K562 (cell line): ENCODE data around the gene NCF2. TPM values are rescaled to one million over a fixed set of nuclear protein-coding genes. Genes with fewer than 3 reads are reported as not detected.

Experiments used
- ATAC-seq: fragments of 200-7000 bp; cut with Tn5 transposase; 3 replicates; pipeline ENCODE4 v1.9.1; 2020; ENCODE audit warnings: moderate library complexity
- BruUV-seq: library from RNA; stranded (reverse); fragments of 400-500 nt; replicated peaks from 2 replicates; lab custom pipeline; 2021; lab: Mats Ljungman, UMichigan
- CTCF ChIA-PET: fragments of 300-600 bp; formaldehyde crosslinking; extraction: SDS; loops from one replicate; lab custom pipeline; 2021; ENCODE audit warnings: low intra/inter-chr PET ratio; lab: Yijun Ruan, JAX
- POLR2A ChIA-PET: fragments of 300-600, 350-650 bp; sonication (Branson Sonifier 250); formaldehyde crosslinking; extraction: SDS; loops from one replicate; lab custom pipeline; 2021; ENCODE audit warnings: antibody characterized with exemption, inconsistent platforms; lab: Yijun Ruan, JAX
- DNase-seq, 4 experiments: peaks; one replicate each; pipeline versions ENCODE4 v3.0.0 to v3.0.0-alpha.2; 2011 to 2018; ENCODE audit warnings: low spot score in 3 of 4, mixed read lengths in 3 of 4; ENCODE audit errors: extremely low read depth in 1 of 4
- FAIRE-seq: peaks from 2 replicates; lab custom pipeline; 2011; peaks lifted over from hg19 to GRCh38; lab: Jason Lieb, UNC
- H2AFZ ChIP-seq: 2 replicates; pipeline ENCODE4 v1.6.0; 2011; ENCODE audit warnings: low read depth, low read length, control low read depth, inconsistent platforms
- H3K27ac ChIP-seq: fragments of 200-600 bp; 3 replicates; pipeline ENCODE4 v1.8.0; 2011; ENCODE audit warnings: low read depth, mild to moderate bottlenecking, control low read depth, inconsistent platforms, low read length, moderate library complexity, mixed read lengths; ENCODE audit errors: extremely low read depth
- H3K27me3 ChIP-seq, 2 experiments: fragments of 300-600 bp in 1 of 2; 2 replicates in 1 of 2; 3 replicates in 1 of 2; pipeline versions ENCODE4 v1.6.0 to v1.8.0; 2011; ENCODE audit warnings: inconsistent platforms in 2 of 2, low read length in 2 of 2, mild to moderate bottlenecking in 1 of 2, mixed read lengths in 1 of 2, moderate library complexity in 1 of 2; ENCODE audit not compliant: control insufficient read depth in 2 of 2, insufficient read depth in 2 of 2
- H3K36me3 ChIP-seq: fragments of 300-600 bp; 3 replicates; pipeline ENCODE4 v1.8.0; 2011; ENCODE audit warnings: mild to moderate bottlenecking, low read length, inconsistent platforms; ENCODE audit not compliant: control insufficient read depth, insufficient read depth
- H3K4me1 ChIP-seq, 2 experiments: fragments of 200-600 bp in 1 of 2; replicated peaks in 1 of 2; 2 replicates in 1 of 2; 3 replicates in 1 of 2; pipeline versions ENCODE4 v1.5.1 to v1.8.0; 2011; ENCODE audit warnings: inconsistent platforms in 2 of 2, low read length in 2 of 2, mild to moderate bottlenecking in 1 of 2, mixed read lengths in 1 of 2, moderate library complexity in 1 of 2; ENCODE audit not compliant: control insufficient read depth in 2 of 2, insufficient read depth in 2 of 2
- H3K4me2 ChIP-seq: 2 replicates; pipeline ENCODE4 v1.6.1; 2011; ENCODE audit warnings: low read length, control low read depth, inconsistent platforms, mixed read lengths; ENCODE audit not compliant: insufficient read depth
- H3K4me3 ChIP-seq: fragments of 200-600 bp; sonication (generic), shearing (Covaris generic); 2 replicates; pipeline ENCODE4 v1.5.1; 2016; ENCODE audit warnings: control low read depth, inconsistent platforms
- H3K79me2 ChIP-seq: fragments of 200-600 bp; 3 replicates; pipeline ENCODE4 v1.8.0; 2011; ENCODE audit warnings: low read length, inconsistent platforms; ENCODE audit not compliant: control insufficient read depth, insufficient read depth
- H3K9ac ChIP-seq, 2 experiments: 2 replicates each; pipeline versions ENCODE4 v1.6.0 to v1.6.1; 2011; ENCODE audit warnings: low read depth in 2 of 2, low read length in 2 of 2, control low read depth in 1 of 2, inconsistent platforms in 1 of 2, mild to moderate bottlenecking in 1 of 2, mixed read lengths in 1 of 2; ENCODE audit not compliant: insufficient read depth in 1 of 2
- H3K9me1 ChIP-seq: one replicate; pipeline ENCODE4 v1.6.0; 2011; ENCODE audit warnings: inconsistent platforms, mild to moderate bottlenecking, low read length, moderate library complexity; ENCODE audit not compliant: control insufficient read depth, insufficient read depth
- H3K9me3 ChIP-seq: replicated peaks from 2 replicates; pipeline ENCODE4 v1.5.1; 2011; ENCODE audit warnings: low read depth, low read length, inconsistent platforms; ENCODE audit not compliant: control insufficient read depth, insufficient read depth
- H4K20me1 ChIP-seq: replicated peaks from 2 replicates; pipeline ENCODE4 v1.6.1; 2011; ENCODE audit warnings: low read length, inconsistent platforms, mixed read lengths; ENCODE audit not compliant: control insufficient read depth, insufficient read depth
- BCL6 ChIP-seq: fragments of 250-450 bp; sonication (Bioruptor Pico); IDR thresholded peaks from 2 replicates; pipeline ENCODE4 v1.4.0; 2020
- BRD9 ChIP-seq: fragments of 450-650 bp; IDR thresholded peaks from 2 replicates; pipeline ENCODE4 v1.6.1; 2018; ENCODE audit warnings: low read depth; ENCODE audit not compliant: partially characterized antibody
- CBX5 ChIP-seq: IDR thresholded peaks from 2 replicates; pipeline ENCODE4 v1.6.1; 2014; ENCODE audit warnings: low read depth, borderline replicate concordance
- CEBPG ChIP-seq, 3 experiments: fragments of 200-800 bp in 1 of 3; sonication (Bioruptor generic) in 1 of 3; sonication (generic) in 1 of 3; formaldehyde crosslinking in 1 of 3; IDR thresholded peaks in 2 of 3; conservative IDR thresholded peaks in 1 of 3; 2 replicates each; pipeline versions ENCODE4 v1.6.1 to v1.8.0; 2016 to 2022; ENCODE audit warnings: missing compliant biosample characterization in 2 of 3, missing genetic modification characterization in 2 of 3, mild to moderate bottlenecking in 1 of 3, missing genetic modification reagents in 1 of 3
- CHD2 ChIP-seq: IDR thresholded peaks from 2 replicates; pipeline ENCODE4 v1.6.1; 2011; ENCODE audit warnings: low read depth, low read length
- FOXK2 ChIP-seq, 2 experiments: fragments of 450-650 bp; IDR thresholded peaks in 1 of 2; conservative IDR thresholded peaks in 1 of 2; 2 replicates each; pipeline ENCODE4 v1.6.1; 2016; ENCODE audit warnings: low read depth in 2 of 2, mild to moderate bottlenecking in 1 of 2
- HDAC2 ChIP-seq: fragments of 450-650 bp; IDR thresholded peaks from 2 replicates; pipeline ENCODE4 v1.6.1; 2016; ENCODE audit warnings: mild to moderate bottlenecking
- MCM3 ChIP-seq: fragments of 450-650 bp; IDR thresholded peaks from 2 replicates; pipeline ENCODE4 v1.6.1; 2016
- POLR2AphosphoS2 ChIP-seq: IDR thresholded peaks from 2 replicates; pipeline ENCODE4 v1.6.1; 2012; ENCODE audit warnings: low read length, improper control_type of control experiment
- SIN3A ChIP-seq, 2 experiments: fragments of 150-350 bp in 1 of 2; IDR thresholded peaks; 2 replicates each; pipeline ENCODE4 v1.6.1; 2011 to 2016; ENCODE audit warnings: borderline replicate concordance in 2 of 2, low read depth in 2 of 2, low read length in 2 of 2, mild to moderate bottlenecking in 2 of 2, moderate library complexity in 2 of 2; ENCODE audit not compliant: control insufficient read depth in 1 of 2
- SP2 ChIP-seq: IDR thresholded peaks from 2 replicates; pipeline ENCODE4 v1.6.1; 2011; ENCODE audit warnings: mild to moderate bottlenecking, low read depth, low read length, moderate library complexity; ENCODE audit not compliant: poor library complexity, severe bottlenecking; ENCODE audit errors: extremely low read depth
- SPI1 ChIP-seq: IDR thresholded peaks from 2 replicates; pipeline ENCODE4 v1.6.1; 2011; ENCODE audit warnings: low read depth, low read length, control low read depth, borderline replicate concordance
- TAF9B ChIP-seq: fragments of 450-650 bp; IDR thresholded peaks from 2 replicates; pipeline ENCODE4 v1.6.1; 2018; ENCODE audit warnings: mild to moderate bottlenecking; ENCODE audit not compliant: partially characterized antibody
- TFAM ChIP-seq: fragments of 250-450 bp; sonication (Bioruptor Pico); conservative IDR thresholded peaks from 2 replicates; pipeline ENCODE4 v1.5.0; 2021; ENCODE audit warnings: mild to moderate bottlenecking, moderate library complexity
- ZZZ3 ChIP-seq: fragments of 450-650 bp; IDR thresholded peaks from 2 replicates; pipeline ENCODE4 v1.6.1; 2016; ENCODE audit warnings: antibody characterized with exemption, mild to moderate bottlenecking, moderate library complexity
- WGBS: fragments of 100-300 bp; shearing (Covaris generic); methylation state at CpG from one replicate; pipeline ENCODE4 v1.1.6; 2016; ENCODE audit warnings: low coverage, mixed read lengths; ENCODE audit not compliant: insufficient coverage; ENCODE audit errors: missing lambda C conversion rate; 5-methylcytosine and 5-hydroxymethylcytosine counted together
- in situ Hi-C: fragments of 300-500 bp; cut with MboI; formaldehyde crosslinking; loops from 4 replicates; pipeline ENCODE4 v1.15.0; 2018; ENCODE audit warnings: inconsistent platforms, mixed read lengths
- intact Hi-C: fragments of 100-400 bp; cut with micrococcal nuclease; formaldehyde crosslinking; loops from 2 replicates; pipeline ENCODE4 v1.14.2; 2022
- polyA plus RNA-seq, 8 experiments: library from polyadenylated mRNA; depleted of rRNA in 4 of 8; stranded (reverse) in 5 of 8; unstranded in 3 of 8; fragments of >200 nt; fragmentation: Nextera tagmentation in 2 of 8; fragmentation: Illumina TruSeq in 1 of 8; extraction: Ambion mirVana in 2 of 8; extraction: Trizol in 1 of 8; gene quantifications; 2 replicates each; pipeline versions ENCODE4 v1.2.1 to v1.2.3, GENCODE V29; 2011 to 2014; ENCODE audit warnings: inconsistent platforms in 1 of 8, missing spikeins in 1 of 8
- total RNA-seq, 7 experiments: library from RNA; depleted of rRNA in 6 of 7; stranded (reverse); fragments of >200 nt in 6 of 7; fragmentation: Illumina TruSeq in 2 of 7; extraction: Trizol in 2 of 7; gene quantifications; 2 replicates each; pipeline versions ENCODE4 v1.2.1 to v1.2.3, GENCODE V29; 2011 to 2021; ENCODE audit warnings: low replicate concordance in 1 of 7
- TF ChIP-seq, protein P1 (sequence below): fragments of 450-650 bp; IDR thresholded peaks from 2 replicates; pipeline ENCODE4 v1.6.1; 2017; ENCODE audit warnings: mild to moderate bottlenecking, moderate library complexity

The NCF2 gene
- total and polyA plus RNA-seq, 9 of the 15 experiments (the other 6 are each of a cell fraction or from before 2014, with no cell fraction given), result 0.07 to 0.54 (median 0.16) TPM; not detected in 3

DNA sequence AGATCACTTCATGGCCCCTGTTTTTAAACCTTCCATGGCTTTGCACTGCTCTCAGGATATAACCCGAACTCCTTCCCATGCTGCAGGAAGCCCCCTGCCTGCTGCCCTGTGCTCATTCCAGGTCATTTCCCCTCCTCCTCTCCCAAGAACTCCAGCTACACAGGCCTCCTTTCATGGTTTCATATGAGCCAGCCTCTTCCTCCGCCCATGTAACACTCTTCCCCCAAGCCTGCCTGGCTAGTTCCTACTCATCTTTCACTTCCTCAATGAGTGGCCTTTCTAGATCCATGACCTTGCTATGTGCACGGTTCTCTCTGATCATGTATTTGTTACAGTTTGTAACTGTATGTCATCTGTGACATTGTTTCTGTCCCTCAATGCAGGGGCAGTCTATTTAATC lies 3.1 kb upstream of the NCF2 start:
- DNase-seq, result no peak
- FAIRE-seq, result no peak
- Histone ChIP-seq H3K27me3 (peaks cover 26 to 57% of the 10 kb centered on the region in 2 experiments), H3K9ac (no peak overlapping the region), H3K4me2 (no peak overlapping the region), H3K36me3 (no peaks in the 10 kb centered on the region), H3K27ac (no peak overlapping the region), H3K4me1 (no peaks in the 10 kb centered on the region), H4K20me1 (no peaks in the 10 kb centered on the region), H3K9me1 (no peaks in the 10 kb centered on the region), H2AFZ (no peak overlapping the region), H3K4me3 (no peak overlapping the region), H3K9me3 (no peaks in the 10 kb centered on the region), H3K79me2 (no peaks in the 10 kb centered on the region)
- 0% methylated on average over 3 of the region's 3 CpGs for WGBS
- intact Hi-C loops (no loop called here), in situ Hi-C loops (no loop called here)
- no TSS peak for BruUV-seq
- TF ChIP-seq SPI1, result peak; percentile 37; the same call in 1 of the 2 replicates
- TF ChIP-seq CEBPG (CRISPR knock-in tag; IDR thresholded peaks at IDR 0.05), result no peak
- no peak for TF ChIP-seq CEBPG (tag; conservative IDR thresholded peaks at IDR 0.05 in 1 of 2, IDR thresholded peaks at IDR 0.05 in 1 of 2)
- POLR2A ChIA-PET, result interaction anchor here (0.9 kb wide), 1 partner anchor 13 kb away, joined by 3 read pairs; no protein-coding TSS in a partner anchor
- ATAC-seq, result no peak
- CTCF ChIA-PET, result no interaction called here

DNA sequence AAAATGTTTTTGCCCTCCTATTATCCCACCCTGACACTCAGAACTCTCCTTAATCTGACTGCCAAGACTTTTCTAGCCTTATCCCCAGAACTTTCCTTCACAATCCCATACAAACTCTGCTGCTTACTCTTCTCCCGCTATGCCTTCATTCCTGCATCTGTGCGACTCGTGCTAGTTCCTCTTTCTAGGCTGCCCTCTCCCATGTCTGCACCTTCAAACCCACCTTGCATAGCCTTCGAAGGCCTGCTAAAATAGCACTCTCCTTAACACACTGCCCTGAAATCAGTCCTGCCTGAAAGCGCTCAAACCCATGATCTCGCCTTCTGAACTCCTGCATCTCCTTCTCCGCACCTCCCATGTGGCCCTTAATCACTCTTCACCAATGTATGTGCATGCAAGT lies 2.5 kb upstream of the NCF2 start:
- H3K4me3 ChIP-seq, result no peak overlapping the region
- H3K9ac ChIP-seq, result no peak overlapping the region
- in situ Hi-C loops, result no loop called here
- no peaks in the 10 kb centered on the region for H3K4me1 ChIP-seq
- ChIA-PET POLR2A (interaction anchor here (0.9 kb wide), 1 partner anchor 13 kb away, joined by 3 read pairs; no protein-coding TSS in a partner anchor), CTCF (interaction anchor here (0.8 kb wide), 1 partner anchor 30 kb away, joined by 4 read pairs; no protein-coding TSS in a partner anchor)
- no peak overlapping the region for H3K27ac ChIP-seq
- intact Hi-C loops, result no loop called here
- H3K9me1 ChIP-seq, result no peaks in the 10 kb centered on the region
- H3K36me3 ChIP-seq, result no peaks in the 10 kb centered on the region
- 11% methylated on average over 7 of the region's 7 CpGs for WGBS
- BruUV-seq, result no TSS peak
- no peak overlapping the region for H2AFZ ChIP-seq
- DNase-seq, result no peak
- ATAC-seq, result no peak; the same call in 2 of the 3 replicates
- H3K27me3 ChIP-seq, result peaks cover 26 to 55% of the 10 kb centered on the region in 2 experiments
- H3K9me3 ChIP-seq, result no peaks in the 10 kb centered on the region
- H3K4me2 ChIP-seq, result no peak overlapping the region
- FAIRE-seq, result no peak
- no peaks in the 10 kb centered on the region for H4K20me1 ChIP-seq
- H3K79me2 ChIP-seq, result no peaks in the 10 kb centered on the region
- no peak for TF ChIP-seq TFAM (CRISPR knock-in tag)
- TF ChIP-seq CBX5, result no peak
- TF ChIP-seq ZZZ3, result no peak
- no peak for TF ChIP-seq SP2
- no peak for TF ChIP-seq HDAC2
- no peak for TF ChIP-seq BRD9
- no peak for TF ChIP-seq SIN3A (IDR thresholded peaks at IDR 0.05; ENCODE audit: borderline replicate concordance in 2 of 2, control insufficient read depth in 1 of 2, low read depth in 2 of 2, low read length in 2 of 2)
- TF ChIP-seq BCL6 (CRISPR knock-in tag), result no peak
- no peak for TF ChIP-seq POLR2AphosphoS2
- no peak for TF ChIP-seq CHD2
- TF ChIP-seq TAF9B, result no peak
- peak; percentile 34; the same call in 1 of the 2 replicates for TF ChIP-seq SPI1
- TF ChIP-seq, protein P1, sequence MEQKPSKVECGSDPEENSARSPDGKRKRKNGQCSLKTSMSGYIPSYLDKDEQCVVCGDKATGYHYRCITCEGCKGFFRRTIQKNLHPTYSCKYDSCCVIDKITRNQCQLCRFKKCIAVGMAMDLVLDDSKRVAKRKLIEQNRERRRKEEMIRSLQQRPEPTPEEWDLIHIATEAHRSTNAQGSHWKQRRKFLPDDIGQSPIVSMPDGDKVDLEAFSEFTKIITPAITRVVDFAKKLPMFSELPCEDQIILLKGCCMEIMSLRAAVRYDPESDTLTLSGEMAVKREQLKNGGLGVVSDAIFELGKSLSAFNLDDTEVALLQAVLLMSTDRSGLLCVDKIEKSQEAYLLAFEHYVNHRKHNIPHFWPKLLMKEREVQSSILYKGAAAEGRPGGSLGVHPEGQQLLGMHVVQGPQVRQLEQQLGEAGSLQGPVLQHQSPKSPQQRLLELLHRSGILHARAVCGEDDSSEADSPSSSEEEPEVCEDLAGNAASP, result no peak
- no peak for TF ChIP-seq FOXK2 (conservative IDR thresholded peaks at IDR 0.05 in 1 of 2, IDR thresholded peaks at IDR 0.05 in 1 of 2; ENCODE audit: low read depth in 2 of 2)
- TF ChIP-seq MCM3, result peak; percentile 53; the same call in 1 of the 2 replicates
